Neuron (in vitro differentiated cells): ENCODE results near the gene DDX23.
A peak's percentile ranks its signal among the peaks of the same experiment; 100 is the strongest.
"Not testable (repeated sequence)": the region's sequence is repeated elsewhere in the genome, so short reads cannot be mapped to it uniquely, and the experiment has no call there.

Experiments
- H2AFZ ChIP-seq: one replicate; pipeline ENCODE4 v1.6.1; 2013; ENCODE audit warnings: low read depth, mild to moderate bottlenecking, inconsistent platforms, low read length, moderate library complexity
- H3K27me3 ChIP-seq: one replicate; pipeline ENCODE4 v1.6.1; 2013; ENCODE audit warnings: low read length; ENCODE audit not compliant: insufficient read depth
- H3K36me3 ChIP-seq: one replicate; pipeline ENCODE4 v1.6.1; 2013; ENCODE audit warnings: low read length; ENCODE audit not compliant: insufficient read depth
- H3K4me1 ChIP-seq: one replicate; pipeline ENCODE4 v1.6.1; 2013; ENCODE audit warnings: low read length; ENCODE audit not compliant: insufficient read depth
- H3K4me3 ChIP-seq: 2 replicates; pipeline ENCODE4 v1.5.1; 2013; ENCODE audit warnings: mild to moderate bottlenecking, low read length, moderate library complexity
- H3K9me3 ChIP-seq: one replicate; pipeline ENCODE4 v1.6.1; 2013; ENCODE audit warnings: low read length

Gene DDX23

GRCh38 chr12:48875944-48876515 lies 24.1 kb upstream of the DDX23 start:
- Histone ChIP-seq H3K4me3 (no peak overlapping the region), H3K27me3 (no peaks in the 10 kb centered on the region), H2AFZ (no peak overlapping the region), H3K4me1 (no peaks in the 10 kb centered on the region), H3K36me3 (no peaks in the 10 kb centered on the region), H3K9me3 (no peaks in the 10 kb centered on the region)

- not testable (repeated sequence) for H3K9me3 ChIP-seq, H3K4me1 ChIP-seq, H3K36me3 ChIP-seq, H3K27me3 ChIP-seq, H3K4me3 ChIP-seq, H2AFZ ChIP-seq
These were observed 21.6 kb upstream of the DDX23 start for GRCh38 chr12:48873534-48873933.

- Histone ChIP-seq H3K36me3 (no peaks in the 10 kb centered on the region), H3K27me3 (no peaks in the 10 kb centered on the region), H2AFZ (no peak overlapping the region), H3K4me1 (no peaks in the 10 kb centered on the region), H3K4me3 (no peak overlapping the region), H3K9me3 (no peaks in the 10 kb centered on the region)
These were observed 21.1 kb upstream of the DDX23 start for GRCh38 chr12:48873096-48873495.

DNA sequence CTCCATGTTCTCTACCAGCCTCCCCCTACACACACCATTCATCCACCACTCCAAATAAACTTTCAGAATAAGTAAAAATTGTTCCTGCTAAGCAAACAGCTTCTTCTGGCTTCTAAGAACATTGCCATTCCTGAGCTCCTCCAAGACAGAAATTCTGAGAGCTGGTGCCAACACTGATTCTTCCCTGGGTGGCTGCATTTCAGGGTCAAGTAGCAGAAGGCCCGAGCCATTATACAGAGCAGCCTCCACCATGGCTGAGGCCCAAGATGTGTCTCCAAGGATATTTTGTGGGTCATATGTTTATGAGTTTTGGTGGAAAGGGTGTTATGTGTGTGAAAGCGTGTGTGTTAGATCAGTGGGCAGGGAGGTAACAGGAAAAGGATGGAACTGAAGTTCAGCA lies 17.2 kb upstream of the DDX23 start:
- Histone ChIP-seq H2AFZ (no peak overlapping the region), H3K9me3 (no peaks in the 10 kb centered on the region), H3K4me3 (no peak overlapping the region), H3K36me3 (no peaks in the 10 kb centered on the region), H3K27me3 (no peaks in the 10 kb centered on the region), H3K4me1 (peaks cover 17% of the 10 kb centered on the region)

GRCh38 chr12:48868451-48868850 lies 16.5 kb upstream of the DDX23 start:
- H3K27me3 ChIP-seq: no peaks in the 10 kb centered on the region
- no peaks in the 10 kb centered on the region for H3K36me3 ChIP-seq
- H3K4me1 ChIP-seq: peaks cover 24% of the 10 kb centered on the region
- no peaks in the 10 kb centered on the region for H3K9me3 ChIP-seq
- H2AFZ ChIP-seq: no peak overlapping the region
- no peak overlapping the region for H3K4me3 ChIP-seq

GRCh38 chr12:48866052-48866711 lies 14.2 kb upstream of the DDX23 start:
- H2AFZ ChIP-seq: no peak overlapping the region
- H3K9me3 ChIP-seq: no peaks in the 10 kb centered on the region
- H3K4me1 ChIP-seq: peaks cover 39% of the 10 kb centered on the region
- H3K36me3 ChIP-seq: peaks cover 8% of the 10 kb centered on the region
- H3K27me3 ChIP-seq: no peaks in the 10 kb centered on the region
- peak overlapping the region; percentile 53 for H3K4me3 ChIP-seq

- peak within 1 kb of the TSS; percentile 53 for H3K4me3 ChIP-seq
- H3K4me1 ChIP-seq: peaks cover 39% of the 10 kb centered on the region
- peaks cover 15% of the 10 kb centered on the region for H3K36me3 ChIP-seq
- H2AFZ ChIP-seq: no peak within 1 kb of the TSS
- no peaks in the 10 kb centered on the region for H3K27me3 ChIP-seq
- no peaks in the 10 kb centered on the region for H3K9me3 ChIP-seq
These were observed 13.5 kb upstream of the DDX23 start, which contains the start of gene RND1 for GRCh38 chr12:48865281-48866051. RND1 (minus strand) TSS chr12:48865870; CDS start chr12:48865767, 103 bp downstream.

GRCh38 chr12:48863291-48863690 lies 11.3 kb upstream of the DDX23 start:
- peaks cover 39% of the 10 kb centered on the region for H3K4me1 ChIP-seq
- H2AFZ ChIP-seq: no peak overlapping the region
- peak overlapping the region; percentile 7 for H3K4me3 ChIP-seq
- no peaks in the 10 kb centered on the region for H3K27me3 ChIP-seq
- no peaks in the 10 kb centered on the region for H3K9me3 ChIP-seq
- peaks cover 15% of the 10 kb centered on the region for H3K36me3 ChIP-seq

DNA sequence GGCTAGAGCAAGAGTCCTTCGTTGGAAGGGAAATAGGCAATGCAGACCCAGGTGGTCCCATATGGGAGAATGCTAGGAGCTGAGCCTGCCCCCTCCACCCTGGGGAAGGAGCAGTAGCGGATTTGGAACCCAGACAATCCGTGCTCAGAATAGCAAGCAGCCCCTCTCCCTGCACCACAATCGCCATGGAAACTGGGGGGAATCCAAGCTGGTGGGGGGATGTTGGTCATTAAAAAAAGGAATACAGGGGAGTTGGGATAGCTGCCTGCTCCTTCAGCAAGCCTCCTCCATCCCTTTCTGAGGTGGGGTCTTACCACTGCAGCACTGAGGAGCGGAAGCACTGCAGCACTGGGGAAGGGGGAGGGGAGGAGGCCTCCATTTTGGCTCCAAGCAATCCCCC lies 10.8 kb upstream of the DDX23 start:
- Histone ChIP-seq H3K4me3 (peak overlapping the region; percentile 7), H3K27me3 (no peaks in the 10 kb centered on the region), H3K4me1 (peaks cover 39% of the 10 kb centered on the region), H2AFZ (no peak overlapping the region), H3K36me3 (peaks cover 18% of the 10 kb centered on the region), H3K9me3 (no peaks in the 10 kb centered on the region)

GRCh38 chr12:48861111-48861510 lies 9.1 kb upstream of the DDX23 start:
- Histone ChIP-seq H3K9me3 (no peaks in the 10 kb centered on the region), H2AFZ (no peak overlapping the region), H3K4me1 (peaks cover 37% of the 10 kb centered on the region), H3K4me3 (no peak overlapping the region), H3K36me3 (peaks cover 24% of the 10 kb centered on the region), H3K27me3 (no peaks in the 10 kb centered on the region)

- H3K9me3 ChIP-seq, H2AFZ ChIP-seq, H3K4me3 ChIP-seq, H3K27me3 ChIP-seq: not testable (repeated sequence)
- peaks cover 33% of the 10 kb centered on the region for H3K4me1 ChIP-seq
- peaks cover 24% of the 10 kb centered on the region for H3K36me3 ChIP-seq
These were observed 8.3 kb upstream of the DDX23 start for GRCh38 chr12:48860236-48860635.

GRCh38 chr12:48859607-48860006 lies 7.6 kb upstream of the DDX23 start:
- Histone ChIP-seq H3K4me3 (no peak overlapping the region), H3K4me1 (peaks cover 26% of the 10 kb centered on the region), H3K27me3 (no peaks in the 10 kb centered on the region), H3K36me3 (peaks cover 24% of the 10 kb centered on the region), H2AFZ (no peak overlapping the region), H3K9me3 (no peaks in the 10 kb centered on the region)

GRCh38 chr12:48858043-48858442 lies 6.1 kb upstream of the DDX23 start:
- Histone ChIP-seq H2AFZ (no peak overlapping the region), H3K27me3 (no peaks in the 10 kb centered on the region), H3K4me1 (peaks cover 12% of the 10 kb centered on the region), H3K36me3 (peaks cover 24% of the 10 kb centered on the region), H3K4me3 (no peak overlapping the region), H3K9me3 (no peaks in the 10 kb centered on the region)
